G401.6 (cell line): ENCODE data around the gene HIPK1.
"Not testable (repeated sequence)": the region's sequence is repeated elsewhere in the genome, so short reads cannot be mapped to it uniquely, and the experiment has no call there.

ENCODE experiments used
- FAIRE-seq: peaks from 2 replicates; lab custom pipeline; 2012; peaks lifted over from hg19 to GRCh38; lab: Jason Lieb, UNC

HIPK1 gene

GRCh38 chr1:113982949-113983348 is 53.8 kb downstream of the HIPK1 start:
- no peak for FAIRE-seq

- FAIRE-seq = no peak
Measured at GRCh38 chr1:113983391-113983790, 54.3 kb downstream of the HIPK1 start.

GRCh38 chr1:113983826-113984225 is 54.7 kb downstream of the HIPK1 start:
- no peak for FAIRE-seq

DNA sequence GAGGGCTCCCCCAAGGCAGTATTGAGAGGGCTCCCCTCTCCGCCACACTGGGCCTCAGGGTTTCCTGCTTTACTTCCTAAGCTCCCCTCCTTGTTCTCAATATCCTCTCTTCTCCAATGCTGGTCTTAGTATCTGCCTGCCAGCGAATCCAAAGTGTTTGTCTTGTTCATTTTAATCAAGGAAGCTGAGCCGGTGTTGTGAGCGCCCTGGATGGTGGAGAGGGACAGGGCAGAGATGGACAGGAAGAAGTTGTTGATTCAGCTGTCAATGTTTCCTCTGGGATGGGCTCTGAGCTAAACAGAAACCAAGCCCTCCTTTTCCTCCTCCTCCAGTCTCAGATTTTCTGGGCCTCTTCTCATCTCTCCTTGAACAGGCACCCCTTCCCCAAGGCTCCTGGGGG is 55.6 kb downstream of the HIPK1 start:
- no peak for FAIRE-seq

- FAIRE-seq = no peak
Measured at GRCh38 chr1:113986802-113987201, 57.7 kb downstream of the HIPK1 start.

- no peak for FAIRE-seq
Measured at GRCh38 chr1:113987259-113987658, 58.1 kb downstream of the HIPK1 start.

DNA sequence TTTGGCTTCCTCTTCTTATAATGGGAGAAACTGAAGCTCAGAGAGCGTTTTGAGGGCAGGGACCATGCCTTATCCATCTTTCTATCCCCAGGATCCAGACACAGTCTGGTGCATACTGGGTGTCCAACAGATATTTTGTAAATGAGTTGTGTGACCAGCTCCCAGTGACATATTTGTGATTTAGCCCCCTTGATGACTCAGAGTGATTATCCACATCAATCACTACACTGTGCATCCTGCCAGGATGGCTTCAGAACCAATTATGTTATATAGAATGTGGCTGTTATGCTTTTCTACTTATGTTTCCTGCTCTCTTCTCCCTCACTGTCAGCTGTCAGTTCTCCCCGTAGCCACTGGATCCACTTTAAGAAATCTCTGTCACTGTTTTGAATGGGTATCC is 61.4 kb downstream of the HIPK1 start:
- FAIRE-seq = no peak

GRCh38 chr1:113990961-113991360 is 61.8 kb downstream of the HIPK1 start:
- no peak for FAIRE-seq

DNA sequence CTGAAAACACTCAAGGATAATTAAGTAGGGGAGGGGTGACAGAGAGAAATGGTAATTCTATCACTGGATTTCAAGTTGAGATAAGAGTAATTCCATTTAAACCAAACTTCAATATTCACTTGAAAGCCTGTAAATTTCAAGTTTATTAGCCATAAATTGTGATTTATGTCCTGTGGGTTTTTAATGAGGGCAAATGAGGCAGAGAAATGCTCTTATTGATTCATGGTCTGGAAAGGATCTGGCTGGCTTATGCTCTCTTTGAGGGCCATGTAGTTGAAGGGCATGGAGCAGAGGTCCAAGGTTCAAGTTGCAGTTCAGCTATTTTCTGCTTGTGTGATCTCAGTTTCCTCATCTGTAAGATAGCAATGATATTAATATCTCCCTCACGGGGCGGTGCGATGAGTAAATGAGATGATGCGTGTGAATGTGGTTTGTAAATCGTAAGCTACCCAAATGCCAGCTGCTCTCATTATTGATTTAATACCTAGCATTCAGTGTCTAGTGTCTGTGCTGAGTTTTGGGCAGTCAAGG is 62.4 kb downstream of the HIPK1 start:
- no peak for FAIRE-seq

DNA sequence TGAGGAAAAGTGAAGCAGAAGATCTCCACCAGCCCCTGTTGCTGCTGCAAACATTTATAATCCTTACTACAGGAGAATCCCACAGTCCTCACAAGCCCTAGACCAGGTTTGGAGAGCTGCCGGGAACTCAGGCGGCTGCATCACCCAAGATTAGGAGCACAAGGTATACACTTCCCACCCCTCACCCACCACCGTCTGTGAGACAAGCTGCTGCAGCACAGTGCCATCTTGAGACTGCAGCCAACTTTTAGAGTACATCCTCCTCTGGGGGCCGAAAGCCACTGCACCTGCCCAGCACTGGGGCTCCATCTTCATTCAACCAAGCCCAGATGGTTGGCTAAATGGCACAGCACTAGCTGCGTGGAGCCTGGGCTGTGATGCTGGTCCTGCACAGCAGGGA is 63.9 kb downstream of the HIPK1 start:
- no peak for FAIRE-seq

GRCh38 chr1:113993766-113994165 is 64.6 kb downstream of the HIPK1 start:
- no peak for FAIRE-seq

GRCh38 chr1:113995382-113995781 is 66.3 kb downstream of the HIPK1 start:
- no peak for FAIRE-seq

GRCh38 chr1:113998361-113998760 is 69.2 kb downstream of the HIPK1 start:
- no peak for FAIRE-seq

- FAIRE-seq = no peak
Measured at GRCh38 chr1:113999233-113999632, 70.1 kb downstream of the HIPK1 start.

DNA sequence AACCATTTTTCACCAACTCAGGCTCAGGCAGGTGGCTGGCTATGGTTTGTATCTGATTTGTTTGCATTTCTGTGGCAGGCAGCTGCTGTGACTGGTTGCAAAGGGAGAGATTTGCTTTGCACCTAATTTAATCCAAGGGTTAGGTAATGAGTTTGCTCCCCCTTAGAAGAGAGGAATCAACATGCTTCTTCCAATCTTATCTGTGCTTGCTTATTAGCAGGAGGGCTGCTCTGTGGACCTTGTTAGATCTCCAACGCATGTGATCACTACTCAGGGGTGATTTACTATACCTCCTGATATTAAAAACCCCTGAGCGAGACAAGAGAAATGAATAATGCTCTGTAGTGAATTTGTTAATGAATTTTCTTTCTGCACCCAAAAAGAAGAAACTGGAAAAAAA is 70.7 kb downstream of the HIPK1 start:
- no peak for FAIRE-seq

GRCh38 chr1:114000406-114000805 is 71.3 kb downstream of the HIPK1 start:
- FAIRE-seq = no peak

- FAIRE-seq = no peak
Measured at GRCh38 chr1:114002492-114003239, 73.5 kb downstream of the HIPK1 start.

DNA sequence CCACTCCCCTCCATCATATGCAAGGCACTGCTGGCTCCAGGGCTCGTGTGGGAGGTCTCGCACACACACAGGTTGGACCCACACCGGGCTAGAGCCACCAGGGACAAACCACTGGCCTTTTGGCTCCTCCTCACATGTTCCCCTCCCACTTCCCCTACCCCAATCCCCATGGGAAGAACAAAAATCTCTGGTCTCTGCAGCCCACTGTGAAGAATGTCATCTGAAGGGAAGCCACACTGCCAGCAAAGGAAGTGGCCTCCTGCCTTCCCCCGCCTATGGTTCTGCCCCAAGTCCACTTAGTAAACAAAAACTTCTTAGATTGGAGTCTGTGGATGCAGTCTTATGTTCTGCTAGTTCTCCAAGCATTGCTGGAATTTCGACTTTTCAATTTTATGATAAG is 74.3 kb downstream of the HIPK1 start:
- no peak for FAIRE-seq

GRCh38 chr1:114006825-114007224 is 77.7 kb downstream of the HIPK1 start:
- not testable (repeated sequence) for FAIRE-seq

- FAIRE-seq = no peak
Measured at GRCh38 chr1:114008480-114008941, 79.4 kb downstream of the HIPK1 start.

- FAIRE-seq = no peak
Measured at GRCh38 chr1:114008993-114009392, 79.9 kb downstream of the HIPK1 start.

DNA sequence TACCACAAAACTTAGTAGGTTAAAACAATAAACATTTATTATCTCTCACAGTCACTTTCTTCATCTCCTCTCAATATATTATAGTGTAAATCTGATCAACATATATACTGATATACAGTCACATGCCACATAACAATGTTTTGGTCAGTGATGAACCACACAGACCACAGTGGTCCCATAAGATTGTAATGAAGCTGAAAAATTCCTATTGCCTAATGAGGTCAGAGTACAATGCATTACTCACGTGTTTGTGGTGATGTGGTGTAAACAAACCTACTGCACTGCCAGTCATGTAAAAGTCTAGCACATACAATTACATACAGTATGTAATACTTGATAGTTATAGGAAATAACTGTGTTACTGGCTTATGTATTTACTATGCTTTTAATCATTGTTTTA is 80.3 kb downstream of the HIPK1 start:
- FAIRE-seq = no peak

DNA sequence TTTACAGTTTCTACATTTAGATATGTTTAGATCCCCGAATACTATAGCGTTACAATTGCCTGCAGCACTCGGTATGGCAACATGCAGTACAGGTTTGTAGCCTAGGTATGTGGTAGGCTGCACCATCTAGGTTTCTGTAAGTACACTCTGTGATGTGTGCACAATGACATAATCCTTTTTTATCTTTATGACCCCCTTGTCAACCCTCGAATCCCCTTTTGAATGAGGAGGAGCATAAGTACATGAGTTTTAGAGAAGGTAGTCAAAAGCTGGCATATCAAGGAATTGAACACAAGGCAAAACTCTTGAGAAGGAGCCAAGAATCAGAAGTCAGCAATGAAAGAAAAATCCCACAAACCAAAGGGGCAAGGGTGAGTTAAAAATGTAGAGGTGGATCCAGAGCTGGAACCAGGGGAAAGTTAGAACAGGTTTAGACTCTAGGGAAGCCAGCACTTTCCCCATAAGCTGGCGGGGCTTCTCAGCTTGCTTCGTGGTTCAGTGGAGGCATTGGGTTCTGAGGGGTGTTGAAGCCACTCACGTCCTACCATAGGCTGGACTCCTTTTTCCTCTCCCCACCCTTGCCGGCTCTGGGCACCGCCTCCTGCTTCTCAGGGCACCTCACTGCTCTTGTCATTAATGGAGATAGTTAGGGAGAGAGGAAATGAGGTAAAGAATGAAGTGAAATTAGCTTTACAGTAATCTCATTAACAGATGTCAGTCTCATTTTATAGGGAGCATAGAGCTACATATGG is 81.5 kb downstream of the HIPK1 start:
- no peak for FAIRE-seq

GRCh38 chr1:114011796-114012195 is 82.7 kb downstream of the HIPK1 start:
- FAIRE-seq = no peak
